DND-41 (cell line): ENCODE results near the gene IQCH.

Source experiments
- ATAC-seq: fragments of 200-7000 bp; cut with Tn5 transposase; 3 replicates; pipeline ENCODE4 v1.9.1; 2021; ENCODE audit warnings: low read depth; ENCODE audit not compliant: insufficient read depth
- DNase-seq: peaks from one replicate; pipeline ENCODE4 v3.0.0-alpha.2; 2020
- H2AFZ ChIP-seq: 2 replicates; pipeline ENCODE4 v1.6.0; 2012; ENCODE audit warnings: low read depth, low read length
- H3K27ac ChIP-seq: 2 replicates; pipeline ENCODE4 v1.5.1; 2012; ENCODE audit warnings: low read length, inconsistent platforms
- H3K27me3 ChIP-seq: fragments of 200-600 bp; sonication (generic); 2 replicates; pipeline ENCODE4 v1.6.0; 2012; ENCODE audit warnings: low read length, mild to moderate bottlenecking, inconsistent platforms; ENCODE audit not compliant: insufficient read depth, poor library complexity
- H3K36me3 ChIP-seq: 2 replicates; pipeline ENCODE4 v1.5.1; 2012; ENCODE audit warnings: low read length, inconsistent platforms; ENCODE audit not compliant: insufficient read depth
- H3K4me1 ChIP-seq: 2 replicates; pipeline ENCODE4 v1.5.1; 2012; ENCODE audit warnings: mild to moderate bottlenecking, low read length; ENCODE audit not compliant: insufficient read depth
- H3K4me2 ChIP-seq: 2 replicates; pipeline ENCODE4 v1.6.0; 2012; ENCODE audit warnings: mild to moderate bottlenecking, moderate library complexity, low read length, inconsistent platforms; ENCODE audit not compliant: insufficient read depth
- H3K4me3 ChIP-seq, 2 experiments: fragments of 200-600 bp in 1 of 2; shearing (Covaris generic) in 1 of 2; 2 replicates each; pipeline ENCODE4 v1.5.1; 2012 to 2016; ENCODE audit warnings: inconsistent platforms in 2 of 2, low read length in 2 of 2, mild to moderate bottlenecking in 2 of 2, low read depth in 1 of 2, moderate library complexity in 1 of 2
- H3K79me2 ChIP-seq: 2 replicates; pipeline ENCODE4 v1.6.0; 2012; ENCODE audit warnings: low read length, inconsistent platforms; ENCODE audit not compliant: insufficient read depth
- H3K9ac ChIP-seq: 2 replicates; pipeline ENCODE4 v1.6.0; 2012; ENCODE audit warnings: low read depth, mild to moderate bottlenecking, inconsistent platforms, low read length, moderate library complexity
- H3K9me3 ChIP-seq: 2 replicates; pipeline ENCODE4 v1.5.1; 2012; ENCODE audit warnings: low read length, moderate library complexity, mild to moderate bottlenecking, inconsistent platforms; ENCODE audit not compliant: insufficient read depth, severe bottlenecking
- H4K20me1 ChIP-seq: 2 replicates; pipeline ENCODE4 v1.6.0; 2012; ENCODE audit warnings: low read length; ENCODE audit not compliant: insufficient read depth
- EZH2 ChIP-seq: IDR thresholded peaks from 3 replicates; pipeline ENCODE4 v1.6.1; 2012; ENCODE audit warnings: borderline replicate concordance, low read depth, mild to moderate bottlenecking, moderate library complexity, low read length, inconsistent platforms; ENCODE audit not compliant: severe bottlenecking
- TF ChIP-seq, protein P1 (sequence below): IDR thresholded peaks from 2 replicates; pipeline ENCODE4 v1.5.1; 2012; ENCODE audit warnings: borderline replicate concordance, low read length, moderate library complexity, mild to moderate bottlenecking; ENCODE audit not compliant: poor library complexity, severe bottlenecking; ENCODE audit errors: extremely low read depth

Gene IQCH

DNA sequence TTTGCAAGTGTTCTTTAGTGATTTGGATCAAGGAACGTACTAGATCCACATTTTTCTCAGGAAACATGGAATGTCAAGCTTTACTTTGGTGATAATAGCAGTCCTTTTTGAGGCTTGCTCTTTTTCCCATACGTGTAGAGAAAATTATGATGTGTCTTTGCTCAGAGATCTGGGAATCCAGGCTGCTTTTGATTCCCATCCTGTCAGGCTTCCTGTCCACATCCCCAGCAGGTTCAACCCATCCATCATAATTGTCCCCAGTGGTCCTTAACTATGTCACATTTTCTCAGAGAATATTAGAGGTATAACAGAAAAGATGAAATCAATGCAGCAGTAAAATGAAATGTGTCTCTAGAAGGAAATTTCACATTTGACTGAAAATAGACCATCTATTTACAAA is 111.4 kb downstream of the IQCH start:
- H3K4me2 ChIP-seq: no peak overlapping the region
- H3K9me3 ChIP-seq: no peaks in the 10 kb centered on the region
- no peak overlapping the region for H3K9ac ChIP-seq
- H3K27ac ChIP-seq: no peak overlapping the region
- no peaks in the 10 kb centered on the region for H3K79me2 ChIP-seq
- no peaks in the 10 kb centered on the region for H3K27me3 ChIP-seq
- no peaks in the 10 kb centered on the region for H3K36me3 ChIP-seq
- H2AFZ ChIP-seq: no peak overlapping the region
- DNase-seq (no peak), ATAC-seq (no peak)
- no peaks in the 10 kb centered on the region for H4K20me1 ChIP-seq
- H3K4me1 ChIP-seq: no peaks in the 10 kb centered on the region
- TF ChIP-seq, protein P1, sequence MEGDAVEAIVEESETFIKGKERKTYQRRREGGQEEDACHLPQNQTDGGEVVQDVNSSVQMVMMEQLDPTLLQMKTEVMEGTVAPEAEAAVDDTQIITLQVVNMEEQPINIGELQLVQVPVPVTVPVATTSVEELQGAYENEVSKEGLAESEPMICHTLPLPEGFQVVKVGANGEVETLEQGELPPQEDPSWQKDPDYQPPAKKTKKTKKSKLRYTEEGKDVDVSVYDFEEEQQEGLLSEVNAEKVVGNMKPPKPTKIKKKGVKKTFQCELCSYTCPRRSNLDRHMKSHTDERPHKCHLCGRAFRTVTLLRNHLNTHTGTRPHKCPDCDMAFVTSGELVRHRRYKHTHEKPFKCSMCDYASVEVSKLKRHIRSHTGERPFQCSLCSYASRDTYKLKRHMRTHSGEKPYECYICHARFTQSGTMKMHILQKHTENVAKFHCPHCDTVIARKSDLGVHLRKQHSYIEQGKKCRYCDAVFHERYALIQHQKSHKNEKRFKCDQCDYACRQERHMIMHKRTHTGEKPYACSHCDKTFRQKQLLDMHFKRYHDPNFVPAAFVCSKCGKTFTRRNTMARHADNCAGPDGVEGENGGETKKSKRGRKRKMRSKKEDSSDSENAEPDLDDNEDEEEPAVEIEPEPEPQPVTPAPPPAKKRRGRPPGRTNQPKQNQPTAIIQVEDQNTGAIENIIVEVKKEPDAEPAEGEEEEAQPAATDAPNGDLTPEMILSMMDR: no peak
- no peak for TF ChIP-seq EZH2
- no peak overlapping the region for H3K4me3 ChIP-seq

- Histone ChIP-seq H3K9ac (no peak overlapping the region), H3K79me2 (no peaks in the 10 kb centered on the region), H3K27me3 (no peaks in the 10 kb centered on the region), H3K36me3 (no peaks in the 10 kb centered on the region), H3K27ac (no peak overlapping the region), H4K20me1 (no peaks in the 10 kb centered on the region), H3K4me2 (no peak overlapping the region), H2AFZ (no peak overlapping the region), H3K4me3 (no peak overlapping the region), H3K9me3 (no peaks in the 10 kb centered on the region), H3K4me1 (no peaks in the 10 kb centered on the region)
- DNase-seq (no peak), ATAC-seq (no peak)
- TF ChIP-seq EZH2: no peak
- TF ChIP-seq, protein P1: no peak
These were observed 112.3 kb downstream of the IQCH start for GRCh38 chr15:67366904-67367303.

DNA sequence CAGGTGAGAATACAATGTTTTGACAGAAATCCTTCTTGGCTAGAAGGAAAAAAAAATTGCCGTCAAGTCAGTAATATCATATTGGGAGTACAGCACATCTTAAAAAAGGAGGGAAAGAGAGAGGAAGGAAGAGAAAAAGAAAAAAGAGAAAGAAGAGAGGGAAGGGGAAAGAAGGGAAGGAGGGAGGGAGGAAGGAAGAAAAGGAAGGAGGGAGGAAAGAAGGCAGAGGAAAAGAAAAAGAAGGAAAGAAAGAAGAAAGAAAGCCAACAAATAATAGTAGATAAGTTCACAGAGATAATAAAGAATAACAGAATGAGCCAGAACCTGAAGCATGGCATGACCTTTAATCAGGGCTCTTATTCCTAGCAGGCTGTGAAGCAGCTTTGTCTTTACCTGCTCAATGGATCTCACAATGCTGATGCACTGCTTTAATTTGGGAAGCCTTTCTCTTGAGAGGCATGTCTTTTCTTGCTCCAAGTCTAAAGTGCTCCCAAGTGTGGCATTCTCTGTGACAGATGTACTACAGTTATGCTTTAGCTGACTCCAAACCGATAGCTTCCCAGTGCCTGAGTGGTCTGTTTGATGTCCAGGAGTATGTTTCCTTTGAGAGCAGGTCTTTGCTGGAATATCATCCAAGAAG is 114.9 kb downstream of the IQCH start:
- no peak overlapping the region for H3K9ac ChIP-seq
- H3K27me3 ChIP-seq: no peaks in the 10 kb centered on the region
- H3K27ac ChIP-seq: no peak overlapping the region
- no peaks in the 10 kb centered on the region for H3K79me2 ChIP-seq
- ATAC-seq: no peak
- no peak for TF ChIP-seq EZH2
- TF ChIP-seq, protein P1: no peak
- no peaks in the 10 kb centered on the region for H4K20me1 ChIP-seq
- H3K4me2 ChIP-seq: no peak overlapping the region
- no peaks in the 10 kb centered on the region for H3K4me1 ChIP-seq
- H3K9me3 ChIP-seq: no peaks in the 10 kb centered on the region
- H2AFZ ChIP-seq: no peak overlapping the region
- no peaks in the 10 kb centered on the region for H3K36me3 ChIP-seq
- no peak overlapping the region for H3K4me3 ChIP-seq
- DNase-seq: no peak
